GM18499 (cell line): Measurements from ENCODE around the gene NACC1.
"Not testable (repeated sequence)": the region's sequence is repeated elsewhere in the genome, so short reads cannot be mapped to it uniquely, and the experiment has no call there.

ENCODE experiments used
- ATAC-seq: cut with Tn5 transposase; IDR thresholded peaks from one replicate; pipeline ENCODE4 v1.9.1; 2021; ENCODE audit warnings: moderate number of reproducible peaks; ENCODE audit not compliant: insufficient read depth, unreplicated experiment

Gene NACC1

DNA sequence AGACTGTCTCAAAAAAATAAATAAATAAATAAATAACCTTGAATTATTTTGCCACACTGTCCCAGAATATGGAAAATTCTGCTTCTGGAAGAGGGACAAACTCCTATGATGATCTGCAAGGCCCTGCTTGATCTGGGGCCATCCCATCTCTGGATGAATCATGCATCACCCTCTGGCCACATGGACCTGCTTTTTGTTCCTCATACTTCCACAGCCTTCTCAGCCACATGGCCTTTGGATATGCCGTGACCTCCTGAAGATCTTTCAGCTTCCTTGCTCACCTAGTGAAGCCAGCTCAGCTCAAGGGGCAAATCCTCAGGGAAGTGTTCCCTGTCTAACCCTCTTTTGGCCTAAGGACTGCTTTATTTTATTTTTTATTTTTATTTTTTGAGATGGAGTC lies 42.5 kb downstream of the NACC1 start:
- ATAC-seq = no peak

DNA sequence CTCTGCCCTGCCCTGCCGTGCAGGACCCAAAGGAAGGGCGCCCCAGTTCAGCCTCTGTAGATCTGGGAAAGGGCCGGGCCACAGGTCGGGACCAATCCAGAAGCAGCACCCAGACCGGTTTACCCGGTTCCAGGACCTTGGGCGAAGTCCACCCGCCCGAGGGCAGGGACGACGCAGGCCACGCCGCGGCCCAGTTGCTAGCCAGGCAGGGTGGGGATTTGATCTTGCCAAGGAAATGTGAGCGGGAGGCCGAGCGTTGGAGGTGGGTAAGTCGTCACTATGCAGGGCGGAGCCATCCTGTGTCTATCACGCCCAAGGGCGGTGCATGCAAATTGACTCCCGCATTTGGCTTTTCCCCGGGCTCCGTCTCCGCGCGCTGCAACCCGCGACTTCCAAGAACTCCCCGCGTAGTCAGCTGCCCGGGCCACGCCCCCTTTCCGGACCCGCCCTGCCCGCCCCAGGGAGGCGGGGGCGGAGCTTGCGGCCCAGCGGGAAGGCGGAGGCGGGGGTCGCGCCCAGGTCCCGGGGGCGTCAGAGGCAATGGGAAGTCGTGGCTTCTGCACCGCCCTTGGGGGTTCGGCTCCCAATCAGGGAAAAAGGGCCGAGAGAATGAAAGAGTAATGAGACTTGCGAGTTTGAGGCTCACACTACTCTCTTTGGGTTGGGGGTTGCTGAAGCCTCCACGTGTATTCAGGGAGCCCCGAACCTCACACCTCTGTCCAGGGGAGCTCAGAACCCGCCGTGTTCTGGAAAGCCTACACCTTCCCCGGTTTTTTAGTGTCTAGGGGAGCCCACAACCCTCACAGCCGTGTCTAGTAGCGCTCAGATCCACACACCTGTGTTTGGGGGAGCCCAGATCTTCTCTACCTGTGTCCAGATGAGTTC lies 44.9 kb downstream of the NACC1 start:
- no peak for ATAC-seq

- no peak for ATAC-seq
Observed at GRCh38 chr19:13163609-13164342, 45.7 kb downstream of the NACC1 start.

DNA sequence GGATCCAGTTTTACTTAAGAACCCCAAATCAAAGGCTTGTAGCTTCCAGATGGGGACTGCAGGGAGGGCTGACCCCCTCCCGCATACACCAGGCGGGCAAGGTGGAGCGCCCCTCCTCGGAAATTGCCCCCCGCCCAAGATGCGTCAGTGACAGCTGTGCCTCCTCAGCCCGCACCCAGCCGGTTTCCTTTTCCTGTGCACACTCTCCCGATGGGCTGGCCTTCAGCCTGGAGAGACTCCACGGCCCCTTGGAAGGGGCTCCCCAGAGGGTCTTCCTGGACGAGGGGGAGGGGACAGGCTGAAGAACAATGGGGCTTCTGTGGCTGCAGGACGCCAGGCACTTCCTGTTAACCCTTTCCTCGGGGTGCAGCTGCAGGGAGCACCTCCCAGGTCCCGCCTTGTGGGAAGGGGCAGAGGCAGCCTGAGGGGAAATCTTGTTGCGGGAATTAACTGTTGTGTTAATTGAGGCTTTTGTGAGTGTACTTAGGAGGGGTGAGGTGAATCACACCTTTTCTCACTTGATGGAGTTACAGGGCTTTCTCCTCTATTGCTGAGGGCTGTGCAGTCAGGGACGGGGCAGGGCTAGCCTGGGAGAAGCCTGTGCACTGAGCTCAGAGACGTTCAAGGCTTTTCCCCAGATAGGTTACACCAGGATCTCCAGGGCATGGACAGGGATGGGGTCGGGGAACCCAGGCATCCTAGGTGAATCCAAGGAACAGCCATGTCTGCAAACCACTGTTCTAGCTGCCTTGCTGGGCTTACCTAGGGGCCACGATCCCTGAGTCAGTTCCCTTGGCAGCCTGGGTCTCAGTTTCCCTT lies 46.5 kb downstream of the NACC1 start:
- ATAC-seq = no peak

DNA sequence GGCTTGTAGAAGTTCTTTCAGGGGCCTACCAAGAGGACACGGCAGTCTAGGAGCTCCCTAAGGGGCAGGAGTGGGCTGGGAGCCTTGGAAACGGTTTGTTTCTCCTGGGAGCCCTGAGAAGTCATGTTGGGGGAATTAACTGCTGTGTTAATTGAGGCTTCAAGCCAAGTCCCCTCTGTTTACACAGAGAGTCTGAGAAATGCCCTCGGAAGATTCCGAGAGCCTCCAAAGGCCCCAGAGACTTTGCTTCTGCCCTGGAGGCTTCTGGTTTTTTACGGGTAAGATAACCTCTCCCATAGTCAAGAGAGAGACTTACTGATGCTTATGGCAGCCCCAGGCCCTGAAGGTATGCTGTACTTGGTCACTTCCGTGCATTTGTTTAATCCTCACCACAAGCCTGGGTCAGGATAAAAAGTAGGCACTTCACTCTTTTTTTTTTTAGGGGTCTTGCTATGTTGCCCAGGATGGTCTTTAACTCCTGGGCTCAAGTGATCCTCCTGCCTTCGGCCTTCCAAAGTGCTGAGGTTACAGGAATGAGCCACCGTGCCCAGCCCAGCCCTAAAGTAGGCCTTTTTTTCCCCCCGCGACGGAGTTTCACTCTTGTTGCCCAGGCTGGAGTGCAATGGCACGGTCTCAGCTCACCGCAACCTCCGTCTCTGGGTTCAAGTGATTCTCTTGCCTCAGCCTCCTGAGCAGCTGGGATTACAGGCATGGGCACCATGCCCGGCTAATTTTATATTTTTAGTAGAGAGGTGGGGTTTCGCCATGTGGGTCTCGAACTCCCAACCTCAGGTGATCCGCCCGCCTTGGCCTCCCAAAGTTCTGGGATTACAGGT lies 47.3 kb downstream of the NACC1 start:
- no peak for ATAC-seq

- ATAC-seq = not testable (repeated sequence)
Observed at GRCh38 chr19:13166151-13166550, 48.1 kb downstream of the NACC1 start.

DNA sequence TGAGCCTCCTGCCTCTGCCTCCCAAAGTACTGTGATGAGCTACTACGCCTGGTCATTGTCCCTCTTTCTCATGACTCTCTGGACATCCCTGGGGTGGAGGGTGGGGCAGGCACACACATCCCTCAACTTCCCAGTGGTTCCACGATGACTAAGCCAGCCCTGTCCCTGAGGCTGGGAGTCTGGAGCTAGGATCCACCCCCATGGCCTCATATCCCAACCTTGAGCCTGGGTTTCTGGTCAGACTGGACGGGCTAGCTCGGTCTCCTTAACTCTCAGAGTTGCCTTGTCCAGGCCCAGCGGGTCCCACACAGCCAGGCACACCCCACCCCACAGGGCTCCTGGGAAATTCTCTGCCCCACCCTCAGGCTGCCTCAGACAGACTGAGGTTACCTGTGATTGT lies 51.7 kb downstream of the NACC1 start:
- no peak for ATAC-seq

DNA sequence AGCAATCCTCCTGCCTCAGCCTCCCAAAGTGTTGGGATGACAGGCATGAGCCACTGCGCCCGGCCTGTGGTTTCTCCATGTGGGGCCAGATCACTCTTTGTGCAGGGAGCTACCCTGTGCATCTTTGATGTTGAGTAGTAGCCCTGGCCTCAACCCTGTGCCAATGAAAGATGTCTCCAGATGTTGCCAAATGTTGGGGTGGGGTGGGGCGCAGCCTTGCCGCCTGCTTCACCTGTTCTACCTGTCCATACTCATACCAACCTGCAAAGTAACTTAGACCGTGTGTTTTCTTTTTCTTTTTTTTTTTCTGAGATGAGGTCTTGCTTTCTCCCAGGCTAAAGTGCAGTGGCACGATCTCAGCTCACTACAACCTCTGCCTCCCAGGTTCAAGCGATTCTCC lies 53.1 kb downstream of the NACC1 start:
- no peak for ATAC-seq

DNA sequence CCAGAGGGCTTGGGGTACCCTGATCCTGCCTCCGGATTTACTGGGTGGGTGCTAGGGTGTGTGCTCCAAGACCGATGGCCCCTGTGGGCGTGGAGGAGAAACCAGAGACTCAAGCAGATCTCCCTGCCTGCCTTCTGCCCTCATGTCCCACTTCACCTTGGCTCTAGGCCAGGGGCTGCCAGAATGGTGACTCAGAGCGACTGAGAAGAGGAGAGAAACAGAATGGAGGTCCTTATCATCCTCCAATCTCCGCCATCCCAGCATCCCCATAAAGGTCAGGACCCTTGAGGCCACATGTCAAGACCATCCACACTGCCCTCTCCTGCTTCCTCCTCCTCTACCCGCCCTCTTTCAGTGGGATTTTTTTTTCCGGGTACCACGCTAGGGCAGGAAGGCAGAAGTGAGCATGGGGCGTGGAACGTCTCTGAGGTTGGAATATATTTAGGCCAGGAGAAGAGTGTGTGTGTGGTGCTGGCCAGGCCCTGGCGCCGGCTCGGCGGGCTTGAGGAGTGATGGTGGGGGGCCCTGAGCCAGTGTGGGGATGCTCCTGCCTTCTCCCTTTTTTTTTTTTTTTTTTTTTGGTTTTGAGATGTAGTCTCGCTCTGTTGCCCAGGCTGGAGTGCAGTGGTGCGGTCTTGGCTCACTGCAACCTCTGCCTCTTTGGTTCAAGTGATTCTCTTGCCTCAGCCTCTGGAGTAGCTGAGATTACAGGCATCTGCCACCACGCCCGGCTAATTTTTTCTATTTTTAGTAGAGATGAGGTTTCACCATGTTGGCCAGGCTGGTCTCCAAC lies 54.5 kb downstream of the NACC1 start:
- ATAC-seq = no peak

DNA sequence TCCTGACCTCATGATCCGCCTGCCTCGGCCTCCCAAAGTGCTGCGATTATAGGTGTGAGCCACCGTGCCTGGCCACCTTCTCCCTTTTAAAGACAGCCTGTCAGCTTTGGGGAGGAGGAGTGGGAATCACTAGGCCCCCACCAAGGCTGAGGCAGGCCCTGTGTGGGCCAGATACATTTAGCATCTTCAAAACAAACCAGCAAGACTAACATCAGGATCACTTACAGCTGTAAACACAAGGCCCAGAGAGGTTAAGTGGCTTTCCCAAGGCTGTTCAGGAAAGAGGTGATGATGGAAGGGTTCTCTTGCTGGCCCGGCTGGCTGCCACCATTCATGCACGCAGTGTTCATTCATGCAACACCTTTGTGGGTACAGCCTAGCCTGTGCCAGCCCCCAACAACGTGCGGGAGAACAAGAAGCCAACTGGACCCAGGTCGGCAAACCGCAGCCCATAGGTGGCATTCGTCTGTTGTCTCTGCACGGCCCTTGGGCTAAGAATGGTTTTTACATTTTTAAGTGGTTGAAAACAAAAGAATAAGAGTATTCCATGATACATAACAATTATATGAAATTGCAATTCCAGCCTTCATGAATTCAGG lies 55.2 kb downstream of the NACC1 start:
- ATAC-seq = no peak

GRCh38 chr19:13176345-13176744 lies 58.3 kb downstream of the NACC1 start:
- no peak for ATAC-seq

GRCh38 chr19:13177584-13177983 lies 59.5 kb downstream of the NACC1 start:
- ATAC-seq = not testable (repeated sequence)

- not testable (repeated sequence) for ATAC-seq
Observed at GRCh38 chr19:13178291-13178690, 60.2 kb downstream of the NACC1 start.

DNA sequence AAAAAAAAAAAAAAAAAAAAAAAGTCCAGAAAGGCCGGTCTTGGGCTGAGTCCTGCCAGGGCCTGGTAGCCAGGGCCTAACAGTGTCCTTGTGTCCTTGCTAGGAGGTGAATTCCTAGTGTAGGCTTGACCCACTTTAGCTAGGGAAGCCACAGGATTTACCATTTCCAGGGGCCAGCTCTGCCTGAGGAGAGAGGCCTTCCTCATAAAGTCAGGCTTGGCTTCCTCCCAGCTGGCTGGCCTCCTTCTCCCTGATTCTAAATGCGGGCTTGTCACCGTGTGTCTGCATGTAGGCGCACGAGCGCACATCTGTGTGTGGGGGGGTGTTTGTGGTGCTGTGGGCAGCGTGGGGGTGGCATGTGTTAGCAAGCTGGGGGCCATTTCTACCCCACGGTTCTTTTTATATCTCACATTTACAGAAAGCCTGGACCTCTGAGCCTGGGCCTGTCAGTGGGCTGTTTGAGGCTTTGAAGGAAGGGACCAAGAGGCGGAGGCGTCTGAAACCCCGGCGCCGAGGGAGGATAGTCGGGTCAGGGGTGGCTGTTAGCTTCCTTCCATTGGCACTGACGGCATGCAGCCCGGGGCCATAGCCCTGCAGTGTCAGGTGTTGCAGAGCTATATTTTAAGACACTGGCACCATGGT lies 63.8 kb downstream of the NACC1 start:
- no peak for ATAC-seq

DNA sequence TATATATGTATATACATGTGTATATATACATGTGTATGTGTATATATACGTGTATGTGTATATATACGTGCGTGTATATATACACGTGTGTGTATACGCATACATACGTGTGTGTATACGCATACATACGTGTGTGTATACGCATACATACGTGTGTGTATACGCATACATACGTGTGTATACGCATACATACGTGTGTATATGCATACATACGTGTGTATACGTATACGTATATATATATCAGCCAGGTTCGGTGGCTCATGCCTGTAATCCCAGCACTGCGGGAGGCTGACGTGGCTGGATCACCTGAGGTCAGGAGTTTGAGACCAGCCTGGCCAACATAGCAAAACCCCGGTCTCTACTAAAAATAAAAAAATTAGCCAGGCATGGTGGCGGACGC lies 66.9 kb downstream of the NACC1 start:
- not testable (repeated sequence) for ATAC-seq

GRCh38 chr19:13185763-13186657 lies 67.9 kb downstream of the NACC1 start:
- ATAC-seq = not testable (repeated sequence)

DNA sequence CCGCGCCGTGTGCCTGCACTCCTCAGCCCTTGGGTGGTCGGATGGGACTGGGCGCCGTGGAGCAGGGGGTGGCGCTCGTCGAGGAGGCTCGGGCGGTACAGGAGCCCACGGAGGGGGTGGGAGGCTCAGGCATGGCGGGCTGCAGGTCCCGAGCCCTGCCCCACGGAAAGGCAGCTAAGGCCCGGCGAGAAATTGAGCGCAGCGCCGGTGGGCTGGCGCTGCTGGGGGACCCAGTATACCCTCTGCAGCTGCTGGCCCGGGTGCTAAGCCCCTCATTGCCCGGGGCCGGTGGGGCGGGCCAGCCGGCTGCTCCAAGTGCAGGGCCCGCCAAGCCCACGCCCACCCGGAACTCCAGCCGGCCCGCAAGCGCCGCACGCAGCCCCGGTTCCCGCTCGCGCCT lies 68.6 kb downstream of the NACC1 start:
- not testable (repeated sequence) for ATAC-seq
